ENCODE data around the gene SLC66A2. TPM values are rescaled to one million over a fixed set of nuclear protein-coding genes. Genes with fewer than 3 reads are reported as not detected.
"Not testable (repeated sequence)": the region's sequence is repeated elsewhere in the genome, so short reads cannot be mapped to it uniquely, and the experiment has no call there.

The SLC66A2 gene
- 33.5 to 34.6 TPM (median 34.4 TPM) in 3 replicates for total RNA-seq

GRCh38 chr18:79951545-79952455, at the start of gene SLC66A2:
TSS of gene SLC66A2 (minus strand) at chr18:79951653. CDS start at chr18:79950926, 727 bp downstream.
- peaks cover 6% of the 10 kb centered on the region for H3K27me3 Mint-ChIP-seq (ENCODE audit: low read depth)
- peak within 1 kb of the TSS; percentile 71 for H3K27ac Mint-ChIP-seq
- no peak for TF ChIP-seq CTCF (IDR thresholded peaks at IDR 0.05; ENCODE audit: unreplicated experiment)
- peaks cover 16% of the 10 kb centered on the region for H3K4me1 Mint-ChIP-seq
- H3K9me3 Mint-ChIP-seq: no peaks in the 10 kb centered on the region
- DNase-seq (ENCODE audit: low spot score in 2 of 2, unreplicated experiment in 2 of 2): peak; percentile 90 to 98
- peaks cover 3% of the 10 kb centered on the region for H3K36me3 Mint-ChIP-seq
- H3K4me3 Mint-ChIP-seq: peak within 1 kb of the TSS; percentile 75

- TF ChIP-seq CTCF (IDR thresholded peaks at IDR 0.05; ENCODE audit: unreplicated experiment): no peak
Measured at GRCh38 chr18:80000877-80001276, 49.4 kb upstream of the SLC66A2 start.

GRCh38 chr18:79999701-80000100, 48.2 kb upstream of the SLC66A2 start:
- peaks cover 16% of the 10 kb centered on the region for H3K9me3 Mint-ChIP-seq

More at GRCh38 chr18:80000877-80001276, 49.4 kb upstream of the SLC66A2 start:
- Mint-ChIP-seq H3K4me1 (no peaks in the 10 kb centered on the region), H3K4me3 (no peak overlapping the region), H3K27ac (no peak overlapping the region), H3K36me3 (peaks cover 7% of the 10 kb centered on the region), H3K27me3 (ENCODE audit: low read depth) (no peaks in the 10 kb centered on the region), H3K9me3 (peaks cover 16% of the 10 kb centered on the region)
- DNase-seq (ENCODE audit: low spot score in 2 of 2, unreplicated experiment in 2 of 2): no peak

GRCh38 chr18:79991494-79991893, 40.0 kb upstream of the SLC66A2 start:
- H3K4me3 Mint-ChIP-seq: no peak overlapping the region
- H3K27me3 Mint-ChIP-seq (ENCODE audit: low read depth): no peaks in the 10 kb centered on the region

More at GRCh38 chr18:79999701-80000100, 48.2 kb upstream of the SLC66A2 start:
- H3K27ac Mint-ChIP-seq; DNase-seq (ENCODE audit: low spot score in 2 of 2, unreplicated experiment in 2 of 2); H3K4me1 Mint-ChIP-seq; H3K4me3 Mint-ChIP-seq; H3K36me3 Mint-ChIP-seq; H3K27me3 Mint-ChIP-seq (ENCODE audit: low read depth): not testable (repeated sequence)

GRCh38 chr18:79989195-79989497, 37.7 kb upstream of the SLC66A2 start:
- TF ChIP-seq CTCF (IDR thresholded peaks at IDR 0.05; ENCODE audit: unreplicated experiment): no peak
- H3K27ac Mint-ChIP-seq: peak overlapping the region; percentile 100
- no peaks in the 10 kb centered on the region for H3K9me3 Mint-ChIP-seq
- peak overlapping the region; percentile 93 for H3K4me3 Mint-ChIP-seq
- no peaks in the 10 kb centered on the region for H3K27me3 Mint-ChIP-seq (ENCODE audit: low read depth)
- peaks cover 28% of the 10 kb centered on the region for H3K4me1 Mint-ChIP-seq
- peaks cover 6% of the 10 kb centered on the region for H3K36me3 Mint-ChIP-seq
- no peak for DNase-seq (ENCODE audit: low spot score in 2 of 2, unreplicated experiment in 2 of 2)

More at GRCh38 chr18:79991494-79991893, 40.0 kb upstream of the SLC66A2 start:
- no peak for DNase-seq (ENCODE audit: low spot score in 2 of 2, unreplicated experiment in 2 of 2)
- no peak for TF ChIP-seq CTCF (IDR thresholded peaks at IDR 0.05; ENCODE audit: unreplicated experiment)
- Mint-ChIP-seq H3K4me1 (peaks cover 22% of the 10 kb centered on the region), H3K36me3 (no peaks in the 10 kb centered on the region), H3K27ac (no peak overlapping the region), H3K9me3 (no peaks in the 10 kb centered on the region)

GRCh38 chr18:79988451-79989194, 37.2 kb upstream of the SLC66A2 start, which contains the start of gene TXNL4A:
TSS of gene TXNL4A (minus strand) at chr18:79988563. CDS start at chr18:79988392, 171 bp downstream.
- no peak for TF ChIP-seq CTCF (IDR thresholded peaks at IDR 0.05; ENCODE audit: unreplicated experiment)
- Mint-ChIP-seq H3K27ac (peak within 1 kb of the TSS; percentile 100), H3K36me3 (peaks cover 9% of the 10 kb centered on the region), H3K4me3 (peak within 1 kb of the TSS; percentile 93), H3K27me3 (ENCODE audit: low read depth) (no peaks in the 10 kb centered on the region), H3K4me1 (peaks cover 28% of the 10 kb centered on the region), H3K9me3 (no peaks in the 10 kb centered on the region)
- peak; percentile 50 to 75 for DNase-seq (ENCODE audit: low spot score in 2 of 2, unreplicated experiment in 2 of 2)

Data from mesothelial cell of epicardium (in vitro differentiated cells).